SW 1271 (cell line): Measurements from ENCODE around the gene DCUN1D2.
"Not testable (repeated sequence)": the region's sequence is repeated elsewhere in the genome, so short reads cannot be mapped to it uniquely, and the experiment has no call there.

Experiments used
- DNase-seq, 2 experiments: peaks; one replicate each; lab custom pipeline; 2025; lab: John Stamatoyannopoulos, UW

Gene DCUN1D2

DNA sequence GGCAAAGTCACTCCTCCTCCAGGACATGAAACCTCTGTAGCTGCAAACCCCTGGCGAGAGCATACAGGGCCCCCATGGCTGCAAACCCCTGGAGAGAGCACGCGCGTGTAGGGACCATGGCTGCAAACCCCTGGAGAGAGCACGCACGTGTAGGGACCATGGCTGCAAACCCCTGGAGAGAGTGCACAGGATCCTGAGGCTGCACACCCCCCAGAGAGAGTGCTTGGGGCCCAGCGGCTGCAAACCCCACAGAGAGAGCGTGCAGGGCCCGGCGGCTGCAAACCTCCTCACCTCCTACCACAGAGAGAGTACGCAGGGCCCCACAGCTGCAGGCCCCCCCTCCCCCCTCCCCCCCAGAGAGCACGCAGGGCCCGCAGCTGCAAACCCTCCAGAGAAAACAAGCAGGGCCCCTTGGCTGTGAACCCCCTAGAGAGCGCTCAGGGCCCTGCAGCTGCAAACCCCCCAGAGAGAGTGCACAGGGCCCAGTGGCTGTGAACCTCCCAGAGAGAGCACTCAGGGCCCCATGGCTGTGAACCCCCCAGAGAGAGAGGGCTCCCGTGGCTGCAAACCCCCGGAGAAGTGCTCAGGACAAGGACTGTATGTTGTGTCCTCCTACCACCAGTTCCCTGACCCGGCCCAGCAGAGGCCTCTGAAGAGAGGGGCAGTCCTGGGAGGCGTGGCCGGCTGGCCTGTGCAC is 44.6 kb downstream of the DCUN1D2 start:
- DNase-seq = no peak

DNA sequence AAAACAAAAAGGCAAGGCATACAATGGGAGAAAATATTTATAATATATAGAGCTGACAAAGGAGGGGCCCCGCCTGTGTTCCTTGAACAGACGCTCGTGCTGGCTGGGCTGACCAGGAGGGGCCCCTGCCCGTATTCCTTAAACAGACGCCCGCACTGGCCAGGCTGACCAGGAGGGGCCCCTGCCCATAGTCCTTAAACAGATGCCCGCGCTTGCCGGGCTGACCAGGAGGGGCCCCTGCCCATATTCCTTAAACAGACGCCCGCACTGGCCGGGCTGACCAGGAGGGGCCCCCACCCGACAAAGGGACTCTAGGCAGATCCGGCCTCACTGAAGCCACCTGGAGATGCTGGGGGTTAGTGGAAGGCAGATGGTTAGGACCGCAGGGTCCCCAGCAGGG is 46.5 kb downstream of the DCUN1D2 start:
- no peak for DNase-seq

DNA sequence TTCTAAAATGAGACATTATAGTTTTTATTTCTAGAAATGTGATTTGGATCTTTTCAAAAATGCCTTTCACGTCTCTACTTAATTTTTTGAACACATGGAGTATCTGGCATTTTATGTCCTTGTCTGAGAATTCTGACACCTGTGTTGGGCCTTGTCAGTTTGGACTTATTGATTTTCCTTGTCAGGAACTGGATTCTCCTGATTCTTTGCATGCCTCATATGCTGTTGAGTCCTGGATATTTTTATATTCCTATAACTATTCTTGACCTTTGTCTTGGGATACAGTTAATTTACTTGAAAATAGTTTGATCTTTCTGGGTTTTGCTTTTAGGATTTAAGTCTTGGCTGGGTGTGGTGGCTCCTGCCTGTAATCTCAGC is 47.5 kb downstream of the DCUN1D2 start:
- DNase-seq = no peak

DNA sequence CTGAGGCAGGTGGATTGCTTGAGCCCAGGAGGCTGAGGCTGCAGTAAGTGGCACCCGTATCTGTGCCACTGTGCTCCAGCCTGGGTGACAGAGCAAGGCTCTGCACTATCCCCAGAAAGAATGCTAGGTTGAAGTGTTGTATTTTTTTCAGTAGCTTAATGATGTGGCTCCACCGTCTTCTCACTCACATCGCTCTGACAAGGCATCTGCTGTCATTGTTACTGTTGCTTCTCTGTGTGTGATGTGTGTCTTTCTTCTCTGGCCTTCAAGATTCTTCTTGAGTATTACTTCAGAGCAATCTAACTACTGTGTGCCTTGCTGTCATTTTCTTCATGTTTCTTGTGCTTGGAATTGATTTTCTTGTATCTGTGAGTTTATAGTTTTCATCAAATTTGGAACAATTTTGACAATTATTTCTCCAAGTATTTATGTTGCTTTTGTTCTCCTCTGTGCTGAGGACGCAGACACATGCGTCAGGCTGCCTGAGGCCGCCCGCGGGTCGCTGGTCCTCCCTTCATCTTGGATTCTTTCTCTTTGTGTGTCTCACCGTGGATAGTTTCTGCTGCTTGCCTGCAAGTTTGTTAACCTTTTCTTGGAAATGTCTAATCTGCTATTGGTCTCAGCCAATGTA is 48.0 kb downstream of the DCUN1D2 start:
- no peak for DNase-seq

DNA sequence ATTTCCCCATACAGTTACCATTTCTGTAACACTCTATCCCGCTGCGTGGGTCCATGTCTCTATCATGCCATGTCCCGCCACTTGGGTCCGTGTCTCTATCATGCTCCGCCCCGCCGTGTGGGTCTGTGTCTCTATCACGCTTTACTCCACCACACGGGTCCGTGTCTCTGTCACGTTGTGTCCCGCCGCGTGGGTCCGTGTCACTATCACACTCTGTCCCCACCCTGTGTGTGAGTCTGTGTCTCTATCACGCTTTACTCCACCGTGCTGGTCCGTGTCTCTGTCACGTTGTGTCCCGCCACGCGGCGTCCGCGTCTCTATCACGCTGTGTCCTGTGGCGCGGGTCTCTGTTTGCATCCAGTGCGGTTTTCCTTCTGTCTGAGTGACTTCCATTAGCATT is 48.9 kb downstream of the DCUN1D2 start:
- DNase-seq = no peak

DNA sequence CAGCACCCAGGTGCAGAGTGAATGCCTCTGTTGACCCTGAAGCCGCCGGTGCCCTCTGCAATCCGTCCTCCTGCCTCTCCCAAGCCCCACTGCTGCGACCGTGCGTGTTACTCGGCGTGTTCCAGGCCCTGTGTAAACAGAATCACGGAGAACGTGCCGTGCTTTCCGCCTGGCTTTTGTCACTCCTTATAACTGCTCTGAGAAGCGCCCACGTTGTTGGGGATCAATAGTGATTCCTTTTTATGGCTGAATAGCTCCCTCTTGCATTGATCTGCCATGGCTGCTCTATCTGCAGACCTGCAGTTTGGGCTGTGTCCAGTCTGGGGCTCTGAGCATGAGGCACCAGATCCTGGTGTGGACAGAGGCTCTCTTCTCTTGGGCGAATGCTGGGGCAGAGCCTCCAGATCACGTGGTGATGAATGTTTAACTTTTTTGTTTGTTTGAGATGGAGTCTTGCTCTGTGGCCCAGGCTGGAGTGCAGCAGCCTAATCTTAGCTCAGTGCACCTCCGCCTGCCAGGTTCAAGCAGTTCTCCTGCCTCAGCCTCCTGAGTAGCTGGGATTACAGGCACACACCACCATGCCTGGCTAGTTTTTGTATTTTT is 53.0 kb downstream of the DCUN1D2 start:
- DNase-seq = no peak

DNA sequence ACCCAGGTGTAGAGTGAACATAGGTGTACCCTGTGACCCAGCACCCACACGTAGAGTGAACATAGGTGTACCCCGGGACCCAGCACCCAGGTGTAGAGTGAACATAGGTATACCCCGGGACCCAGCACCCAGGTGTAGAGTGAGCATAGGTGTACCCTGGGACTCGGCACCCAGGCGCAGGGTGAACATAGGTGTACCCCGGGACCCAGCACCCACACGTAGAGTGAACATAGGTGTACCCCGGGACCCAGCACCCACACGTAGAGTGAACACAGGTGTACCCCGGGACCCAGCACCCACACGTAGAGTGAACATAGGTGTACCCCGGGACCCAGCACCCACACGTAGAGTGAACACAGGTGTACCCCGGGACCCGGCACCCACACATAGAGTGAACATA is 53.6 kb downstream of the DCUN1D2 start:
- DNase-seq = not testable (repeated sequence)

DNA sequence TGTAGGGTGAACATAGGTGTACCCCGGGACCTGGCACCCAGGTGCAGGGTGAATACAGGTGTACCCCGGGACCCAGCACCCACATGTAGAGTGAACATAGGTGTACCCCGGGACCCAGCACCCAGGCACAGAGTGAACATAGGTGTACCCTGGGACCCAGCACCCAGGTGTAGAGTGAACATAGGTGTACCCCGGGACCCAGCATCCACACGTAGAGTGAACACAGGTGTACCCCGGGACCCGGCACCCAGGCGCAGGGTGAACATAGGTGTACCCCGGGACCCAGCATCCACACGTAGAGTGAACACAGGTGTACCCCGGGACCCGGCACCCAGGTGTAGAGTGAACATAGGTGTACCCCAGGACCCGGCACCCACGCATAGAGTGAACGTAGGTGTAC is 54.6 kb downstream of the DCUN1D2 start:
- DNase-seq = not testable (repeated sequence)

DNA sequence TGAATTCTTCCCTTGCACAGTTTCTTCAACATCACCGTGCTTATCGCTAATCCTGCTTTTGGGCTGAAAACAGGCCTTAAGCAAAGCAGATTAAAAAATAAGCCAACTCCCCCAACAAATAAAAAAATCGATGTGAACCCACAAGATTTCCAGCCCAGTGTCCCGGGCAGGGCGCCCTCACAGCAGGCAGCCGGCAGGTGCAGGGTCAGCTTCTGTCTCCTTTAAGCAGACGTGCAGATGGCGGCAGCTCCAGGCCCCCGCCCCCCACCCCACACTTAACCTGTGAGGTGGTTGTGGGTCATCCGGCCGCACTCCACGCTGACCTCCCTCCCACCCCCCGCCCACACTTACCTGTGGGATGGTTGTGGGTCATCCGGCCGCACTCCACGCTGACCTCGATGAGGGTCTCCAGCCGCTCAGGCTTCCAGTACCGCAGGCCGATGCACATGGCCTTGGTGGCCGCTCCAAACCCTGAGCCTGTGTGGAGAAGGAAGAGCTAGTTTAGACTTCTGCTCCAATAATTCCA is 57.1 kb downstream of the DCUN1D2 start:
- DNase-seq = no peak

DNA sequence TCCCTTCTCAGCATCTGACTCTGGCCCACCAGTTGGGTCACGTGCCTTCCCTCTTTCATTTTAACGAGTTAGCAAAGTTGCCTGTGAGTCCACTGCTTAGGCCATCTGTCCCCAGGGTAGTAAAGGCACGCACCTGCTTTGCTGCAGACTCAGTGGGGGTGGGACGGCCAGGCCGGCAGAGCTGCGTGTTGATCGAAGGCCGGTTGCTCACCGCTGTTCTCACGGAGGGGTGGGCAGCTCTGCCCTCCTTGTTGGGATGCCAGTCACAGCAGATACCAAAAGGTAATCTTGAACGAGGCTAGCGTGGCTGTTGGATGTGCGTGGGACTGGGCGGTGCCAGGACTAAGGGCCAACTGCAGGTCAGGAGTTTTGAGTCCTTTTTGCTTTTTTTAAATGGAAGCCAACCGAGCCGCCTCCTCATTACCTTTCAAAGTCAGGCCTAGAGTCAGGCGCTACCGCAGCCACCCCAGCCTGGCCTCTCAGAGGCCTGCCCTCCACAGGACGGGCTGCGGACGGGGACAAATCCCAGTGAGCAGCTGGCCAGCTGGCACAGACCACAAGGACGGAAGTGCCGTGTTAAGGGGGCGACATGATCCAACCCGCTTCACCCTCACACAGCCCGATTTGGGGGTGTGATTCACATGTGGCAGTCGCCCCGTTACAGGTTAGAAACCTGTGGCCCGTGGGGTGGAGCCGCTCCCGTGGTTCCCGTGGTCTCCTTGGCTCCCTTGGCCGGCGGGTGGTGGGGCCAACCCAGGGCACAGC is 57.8 kb downstream of the DCUN1D2 start:
- DNase-seq = no peak

DNA sequence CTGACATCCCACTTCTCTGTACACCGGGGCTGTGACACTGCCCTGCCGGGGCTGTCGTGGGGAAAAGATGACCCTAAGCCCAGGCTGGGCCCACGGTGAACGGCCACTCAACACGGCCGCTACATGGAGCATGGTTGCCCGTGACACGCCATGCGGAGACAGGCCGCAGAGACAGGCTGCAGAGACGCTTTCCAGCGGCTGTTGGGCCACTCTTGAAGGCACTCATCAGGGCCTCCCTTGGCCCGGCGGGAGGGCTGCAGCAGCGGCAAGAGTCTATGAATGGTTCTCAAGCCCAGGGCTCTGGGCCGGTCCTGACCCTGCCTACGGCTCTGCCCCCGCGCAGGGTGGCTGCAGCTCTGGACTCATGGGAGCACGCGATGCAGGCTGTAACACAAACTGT is 59.3 kb downstream of the DCUN1D2 start:
- no peak for DNase-seq

DNA sequence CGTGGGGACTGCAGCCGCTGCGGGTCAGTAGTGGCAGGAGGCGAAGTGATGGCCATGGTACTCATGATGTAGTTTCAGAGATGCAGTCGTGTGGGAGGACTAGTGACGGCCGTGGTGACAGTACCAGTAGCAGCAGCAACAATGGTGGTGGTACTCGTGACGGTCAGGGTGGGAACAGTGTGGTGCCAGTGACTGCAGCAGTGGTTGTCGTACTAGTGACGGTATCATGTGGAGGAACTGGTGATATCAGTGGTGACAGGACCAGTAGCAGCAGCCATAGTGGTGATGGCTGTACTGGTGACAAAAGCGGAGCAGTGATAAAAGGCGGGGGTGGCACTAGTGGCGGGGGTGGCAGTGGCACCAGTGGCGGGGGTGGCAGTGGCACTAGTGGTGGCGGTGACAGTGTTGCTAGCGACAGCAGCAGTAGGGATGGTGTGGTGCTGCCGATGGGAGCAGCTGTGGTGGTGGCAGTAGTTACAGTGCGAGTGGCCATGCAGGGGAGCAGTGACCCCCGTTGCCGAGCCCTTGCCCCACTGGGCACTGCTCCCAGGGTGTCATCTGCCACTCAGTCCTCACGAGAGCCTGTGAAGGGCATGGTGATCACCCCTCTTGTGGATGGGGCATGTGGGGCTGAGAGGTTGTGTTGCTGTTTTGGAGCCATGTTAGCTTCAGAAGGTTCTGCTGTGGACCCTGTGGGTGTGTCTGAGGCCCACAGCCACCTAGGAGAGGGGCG is 60.0 kb downstream of the DCUN1D2 start:
- no peak for DNase-seq

DNA sequence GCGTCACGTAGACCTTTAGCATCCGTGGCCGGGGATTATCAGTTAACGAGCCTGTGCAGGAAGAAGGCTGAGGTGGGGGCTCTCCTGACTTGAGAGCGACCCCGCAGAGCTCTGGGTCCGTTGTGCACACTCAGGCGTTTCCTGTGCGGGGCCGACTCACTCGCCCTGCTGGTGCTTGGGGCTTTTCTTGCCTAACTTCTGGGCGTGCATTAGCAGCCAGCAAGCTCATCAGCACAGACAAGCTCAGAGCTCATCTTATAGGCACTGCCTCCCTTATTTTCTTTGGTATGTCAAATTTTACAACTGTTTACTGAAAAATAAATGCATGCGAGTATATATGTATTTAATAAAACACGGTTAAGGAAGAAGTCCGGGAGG is 60.9 kb downstream of the DCUN1D2 start:
- DNase-seq = no peak

DNA sequence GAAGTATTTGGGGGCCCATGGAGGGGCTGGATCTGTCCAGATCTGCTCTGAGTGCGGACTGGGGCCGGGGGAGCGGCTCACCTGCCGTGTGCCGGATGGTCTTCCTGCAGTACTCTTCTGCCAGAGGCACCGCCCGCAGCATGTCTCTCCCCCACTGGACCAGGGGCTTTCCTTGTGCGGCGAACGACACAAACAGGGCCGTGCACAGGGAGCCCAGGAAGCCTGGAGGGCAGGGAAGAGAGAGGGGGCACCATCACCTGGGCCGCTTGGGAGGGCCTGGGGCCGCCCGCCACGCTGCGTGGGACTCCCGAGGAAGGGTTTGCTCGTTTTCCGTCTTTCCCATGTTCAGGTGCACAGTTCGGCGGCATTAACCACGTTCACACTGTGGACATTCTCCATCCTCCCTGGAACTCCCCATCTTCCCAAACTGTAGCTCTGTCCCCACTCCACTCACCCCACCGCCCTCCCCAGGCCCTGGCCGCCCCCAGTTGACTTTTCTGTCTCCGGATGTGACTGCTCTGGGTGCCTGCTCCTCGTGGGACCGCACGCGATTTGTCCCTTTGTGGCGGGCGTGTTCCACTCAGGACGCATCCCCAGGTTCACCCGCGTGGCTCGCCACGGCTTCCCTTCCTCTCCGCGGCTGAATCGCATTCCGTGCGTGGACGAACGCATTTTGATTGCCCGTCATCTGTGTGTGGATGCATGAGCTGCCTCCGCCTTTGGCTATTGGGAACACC is 61.5 kb downstream of the DCUN1D2 start:
- no peak for DNase-seq

DNA sequence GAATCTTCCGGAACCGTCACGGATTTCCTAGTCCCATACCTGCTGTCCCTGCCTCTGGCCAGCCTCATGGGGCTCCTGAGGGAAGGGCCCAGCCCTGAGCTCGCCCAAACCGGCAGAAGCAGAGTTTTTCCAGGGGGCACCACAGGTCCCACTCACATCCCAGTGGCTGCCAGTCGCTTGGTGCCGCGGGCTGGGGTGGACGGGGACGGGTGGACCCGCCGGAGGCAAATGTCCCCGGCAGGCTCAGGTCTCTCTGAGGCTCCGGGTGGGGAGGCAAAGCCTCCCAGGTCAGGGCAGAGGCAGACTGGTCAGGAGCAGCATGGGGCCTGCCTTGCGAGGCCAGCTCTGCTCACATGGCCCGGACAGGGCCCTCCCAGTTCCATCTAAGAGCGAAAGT is 62.0 kb downstream of the DCUN1D2 start:
- DNase-seq = no peak

DNA sequence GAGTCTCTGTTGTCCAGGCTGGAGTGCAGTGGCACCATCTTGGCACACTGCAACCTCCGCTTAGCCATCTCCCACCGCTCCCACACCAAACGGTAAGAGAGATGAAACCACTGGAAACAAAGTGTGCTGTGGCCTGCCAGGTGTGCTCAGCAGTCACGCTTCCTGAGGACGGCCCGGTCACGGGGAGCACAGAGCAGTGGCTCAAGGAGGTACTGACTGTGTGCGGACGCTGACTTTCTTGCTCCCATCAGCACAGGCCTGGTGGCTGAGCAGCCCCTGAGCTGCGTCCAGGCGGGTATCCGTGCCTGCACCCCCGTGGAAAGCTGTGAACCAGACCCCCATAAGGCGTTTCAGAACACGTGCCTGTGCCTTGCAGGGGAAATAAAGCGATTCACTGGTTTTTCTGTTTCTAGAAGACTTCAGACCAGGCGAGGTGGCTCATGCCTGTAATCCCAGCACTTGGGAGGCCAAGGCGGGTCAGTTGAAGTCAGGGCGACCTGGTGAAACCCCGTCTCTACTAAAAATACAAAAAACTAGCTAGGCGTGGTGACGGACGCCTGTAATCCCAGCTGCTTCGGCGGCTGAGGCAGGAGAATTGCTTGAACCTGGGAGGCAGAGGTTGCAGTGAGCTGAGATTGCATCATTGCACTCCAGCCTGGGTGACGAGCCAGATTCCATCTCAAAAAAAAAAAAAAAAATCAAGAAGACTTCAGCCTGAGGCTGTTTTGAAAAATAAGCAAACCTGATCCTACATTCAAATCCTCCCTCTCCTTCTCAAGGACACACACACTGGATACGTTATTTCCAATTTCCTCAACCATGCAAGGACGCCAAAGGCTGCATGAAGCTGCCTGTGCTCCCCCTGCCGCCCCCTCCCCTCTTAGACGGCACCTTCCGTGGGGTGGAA is 62.7 kb downstream of the DCUN1D2 start:
- no peak for DNase-seq

DNA sequence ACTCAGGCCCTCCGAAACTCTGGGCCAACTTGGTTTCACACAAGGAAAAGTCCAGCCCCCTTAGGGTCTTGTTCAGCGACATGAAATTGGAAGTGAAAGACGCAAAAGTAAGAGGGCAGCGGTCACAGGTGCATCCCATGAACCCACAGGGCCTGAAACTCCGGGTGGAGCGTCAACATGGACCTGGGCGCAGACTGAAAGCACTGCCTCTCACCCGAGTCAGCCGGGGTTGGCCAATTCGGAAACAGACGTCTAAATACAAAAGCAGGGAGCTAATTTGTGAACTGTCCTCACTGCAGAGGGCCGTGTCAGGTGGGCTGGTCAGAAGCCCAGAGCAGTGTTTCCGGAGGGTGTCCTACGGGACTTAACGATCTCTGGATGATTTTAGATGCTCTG is 63.9 kb downstream of the DCUN1D2 start:
- DNase-seq = no peak

DNA sequence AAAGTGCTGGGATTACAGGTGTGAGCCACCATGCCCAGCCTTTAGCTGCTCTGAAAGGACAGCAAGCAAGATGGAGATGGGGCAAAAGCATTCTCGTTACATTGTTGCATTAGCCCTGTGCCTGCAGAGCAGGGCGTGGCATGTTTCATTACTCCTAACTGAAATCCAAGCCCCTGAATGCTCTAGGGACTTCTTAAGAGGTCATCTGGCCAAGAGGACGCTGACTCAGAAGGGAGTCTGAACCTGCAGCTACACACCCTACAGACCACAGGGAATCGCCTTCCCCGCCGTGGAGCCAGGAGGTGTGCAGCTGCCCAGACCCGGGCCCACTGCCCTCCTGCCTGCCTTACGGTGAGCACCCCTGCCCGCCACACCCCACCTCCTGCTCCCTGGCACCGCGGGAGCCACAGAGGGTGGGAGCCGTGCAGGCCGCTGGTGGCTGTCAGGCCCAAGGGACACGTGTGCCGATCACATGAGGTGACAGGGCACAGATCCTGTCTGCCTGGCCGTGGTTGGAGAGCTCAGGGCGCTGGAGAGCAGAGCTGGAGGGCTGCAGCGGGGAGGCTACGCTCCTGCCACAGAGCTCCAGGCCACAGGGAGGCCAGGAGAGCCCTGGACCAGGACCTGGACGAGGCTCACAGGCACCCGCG is 64.4 kb downstream of the DCUN1D2 start:
- DNase-seq = no peak

DNA sequence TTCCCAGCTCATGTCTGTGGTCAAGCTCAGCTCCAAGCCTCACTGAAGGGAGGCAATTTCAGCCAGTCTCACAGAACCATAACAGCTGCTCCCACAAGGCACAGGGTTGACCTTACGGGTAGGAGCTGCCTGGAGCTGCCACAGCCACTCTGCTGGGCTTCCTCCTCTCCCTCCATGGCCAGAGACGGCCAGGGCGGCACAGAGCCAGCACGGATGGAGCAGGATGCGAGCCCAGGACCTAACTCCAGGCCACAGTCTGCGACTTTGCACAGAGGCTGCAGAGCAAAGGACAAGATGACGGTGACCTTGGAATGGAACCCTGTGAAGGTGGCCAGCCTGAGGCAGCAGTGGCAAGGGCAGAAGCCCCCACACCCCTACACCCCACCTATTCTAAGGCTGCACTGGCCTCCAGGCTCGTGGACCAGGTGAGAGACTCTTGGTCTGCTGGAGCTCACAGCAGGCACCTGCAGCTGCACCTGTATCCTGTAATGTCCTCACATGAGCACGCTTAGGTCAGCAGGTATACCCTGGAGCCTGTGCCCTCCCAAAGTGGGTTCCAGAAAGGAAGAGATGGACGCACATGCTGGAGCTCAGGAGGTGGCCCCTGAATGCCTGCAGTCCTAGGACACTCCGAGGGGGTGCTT is 66.9 kb downstream of the DCUN1D2 start:
- no peak for DNase-seq
